Globus pallidus (tissue), 1 donor: Measurements from ENCODE around the gene LTA.
"Not testable (repeated sequence)": the region's sequence is repeated elsewhere in the genome, so short reads cannot be mapped to it uniquely, and the experiment has no call there.

Source experiments
- DNase-seq: peaks from one replicate; pipeline ENCODE4 v3.0.0-alpha.2; 2015; ENCODE audit warnings: low spot score

Gene LTA

GRCh38 chr6:31586599-31587281 lies 14.7 kb downstream of the LTA start:
- DNase-seq: peak; percentile 45

DNA sequence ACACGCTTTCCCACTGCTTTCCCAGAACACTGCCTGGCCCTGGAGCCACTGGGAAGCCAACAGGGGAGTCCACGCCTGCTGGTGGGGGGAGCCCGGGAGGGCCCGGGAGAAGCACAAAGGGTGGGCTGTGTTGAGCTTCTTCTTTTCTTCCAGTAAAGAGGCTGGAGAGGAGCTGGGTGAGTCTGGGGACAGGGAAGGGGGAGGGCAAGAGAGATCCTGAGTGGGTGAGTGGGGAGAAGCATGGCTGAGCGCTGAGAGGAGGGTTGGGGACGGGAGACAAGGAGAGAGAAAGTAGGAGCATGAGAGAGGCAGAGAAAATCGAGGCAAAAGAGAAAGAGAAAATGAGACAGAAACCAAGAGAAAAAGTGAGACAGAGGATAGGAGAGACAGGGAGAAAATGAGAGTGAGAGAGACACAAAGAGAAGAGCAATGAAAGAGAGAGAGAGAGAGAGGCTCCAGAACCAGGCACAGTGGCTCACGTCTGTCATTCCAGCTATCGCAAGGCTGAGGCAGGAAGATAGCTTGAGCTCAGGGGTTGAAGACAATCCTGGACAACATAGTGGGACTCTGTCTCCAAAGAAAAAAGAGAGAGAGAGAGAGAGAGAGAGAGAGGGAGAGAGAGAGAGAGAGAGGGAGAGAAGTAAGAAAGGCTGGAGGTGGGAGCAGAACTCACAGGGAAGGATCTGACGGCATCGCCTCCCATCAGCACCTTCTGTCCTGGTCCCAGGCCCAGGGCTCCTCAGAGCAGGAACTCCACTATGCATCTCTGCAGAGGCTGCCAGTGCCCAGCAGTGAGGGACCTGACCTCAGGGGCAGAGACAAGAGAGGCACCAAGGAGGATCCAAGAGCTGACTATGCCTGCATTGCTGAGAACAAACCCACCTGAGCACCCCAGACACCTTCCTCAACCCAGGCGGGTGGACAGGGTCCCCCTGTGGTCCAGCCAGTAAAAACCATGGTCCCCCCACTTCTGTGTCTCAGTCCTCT lies 16.0 kb downstream of the LTA start:
- DNase-seq: no peak

- DNase-seq: no peak
Observed at GRCh38 chr6:31588871-31589650, 17.0 kb downstream of the LTA start.

DNA sequence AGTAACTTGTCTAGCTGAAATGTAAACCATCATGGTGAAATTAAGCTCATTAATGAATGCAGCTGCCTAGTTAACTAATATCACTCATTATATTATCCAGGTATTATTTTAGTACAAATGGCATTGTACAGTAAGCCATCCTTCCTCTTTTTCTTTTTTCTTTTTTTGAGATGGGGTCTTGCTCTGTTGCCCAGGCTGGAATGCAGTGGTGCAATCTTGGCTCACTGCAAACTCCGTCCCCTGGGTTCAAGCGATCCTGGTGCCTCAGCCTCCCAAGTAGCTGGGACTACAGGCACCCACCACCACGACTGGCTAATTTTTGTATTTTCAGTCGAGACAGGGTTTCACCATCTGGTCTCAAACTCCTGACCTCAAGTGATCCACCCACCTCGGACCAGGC lies 18.6 kb downstream of the LTA start:
- DNase-seq: not testable (repeated sequence)

DNA sequence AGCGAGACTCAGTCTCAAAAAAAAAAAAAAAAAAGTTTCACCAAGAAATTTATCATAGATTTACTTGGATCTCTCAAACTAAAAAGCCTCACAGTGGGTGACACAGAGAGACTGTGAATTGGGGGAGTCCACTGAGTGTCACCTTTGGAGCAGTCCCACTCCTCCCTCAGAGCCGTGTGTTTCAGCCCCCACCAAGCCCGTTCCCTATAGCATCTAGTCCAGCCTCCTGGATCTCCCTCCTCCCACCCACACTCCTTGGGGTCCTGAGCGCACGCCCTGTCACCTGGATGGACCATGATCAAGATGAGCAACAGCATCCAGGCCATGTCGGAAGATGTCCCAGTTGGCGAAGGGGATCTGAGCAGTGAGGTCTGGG lies 20.3 kb downstream of the LTA start:
- no peak for DNase-seq

GRCh38 chr6:31597006-31597405 lies 24.9 kb downstream of the LTA start:
- DNase-seq: no peak

DNA sequence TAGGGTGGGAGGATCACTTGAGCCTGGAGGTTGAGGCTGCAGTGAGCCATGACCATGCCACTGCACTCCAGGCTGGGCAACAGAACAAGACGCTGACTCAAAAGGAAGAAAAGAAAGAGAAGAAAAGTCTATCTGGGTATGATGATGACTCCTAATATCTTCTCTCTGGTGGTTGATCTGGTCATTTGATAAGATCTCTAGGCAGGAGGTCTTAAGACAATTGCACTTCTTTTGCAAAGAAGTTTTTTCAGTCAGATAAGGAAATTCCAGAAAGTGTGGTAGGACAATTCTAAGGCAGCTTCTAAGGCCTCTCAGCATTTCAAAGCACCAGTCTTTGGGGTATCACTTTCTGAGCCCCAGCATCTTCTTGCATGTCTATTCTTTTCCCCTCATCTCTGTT lies 35.2 kb downstream of the LTA start:
- no peak for DNase-seq

GRCh38 chr6:31609519-31610406 lies 37.7 kb downstream of the LTA start:
- no peak for DNase-seq

GRCh38 chr6:31610968-31611367 lies 38.9 kb downstream of the LTA start:
- no peak for DNase-seq

DNA sequence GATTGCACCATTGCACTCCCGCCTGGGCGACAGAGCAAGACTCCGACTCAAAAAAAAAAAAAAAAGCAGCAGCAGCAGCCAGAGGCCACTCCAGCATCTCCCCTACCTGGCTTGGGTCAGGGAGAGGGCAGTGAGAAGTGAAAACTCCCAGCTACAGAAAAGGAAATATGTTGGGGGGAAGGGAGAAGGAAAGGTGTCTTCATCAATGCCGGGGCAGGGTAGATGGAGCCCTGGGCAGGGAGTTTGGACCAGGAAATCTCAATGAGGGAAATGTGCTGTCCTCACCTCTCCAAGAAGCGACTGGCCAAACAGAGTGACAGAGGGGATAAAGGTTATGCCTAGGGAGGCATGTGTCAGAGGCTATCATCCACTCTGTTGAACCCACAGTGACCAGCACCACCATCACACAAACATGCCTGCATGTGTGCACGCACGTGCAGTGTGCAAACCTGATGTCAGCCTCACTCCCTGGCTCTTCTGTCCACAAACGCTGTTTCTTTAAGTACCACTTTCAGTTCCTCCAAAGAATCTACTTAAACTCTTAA lies 42.1 kb downstream of the LTA start:
- peak; percentile 51 for DNase-seq

DNA sequence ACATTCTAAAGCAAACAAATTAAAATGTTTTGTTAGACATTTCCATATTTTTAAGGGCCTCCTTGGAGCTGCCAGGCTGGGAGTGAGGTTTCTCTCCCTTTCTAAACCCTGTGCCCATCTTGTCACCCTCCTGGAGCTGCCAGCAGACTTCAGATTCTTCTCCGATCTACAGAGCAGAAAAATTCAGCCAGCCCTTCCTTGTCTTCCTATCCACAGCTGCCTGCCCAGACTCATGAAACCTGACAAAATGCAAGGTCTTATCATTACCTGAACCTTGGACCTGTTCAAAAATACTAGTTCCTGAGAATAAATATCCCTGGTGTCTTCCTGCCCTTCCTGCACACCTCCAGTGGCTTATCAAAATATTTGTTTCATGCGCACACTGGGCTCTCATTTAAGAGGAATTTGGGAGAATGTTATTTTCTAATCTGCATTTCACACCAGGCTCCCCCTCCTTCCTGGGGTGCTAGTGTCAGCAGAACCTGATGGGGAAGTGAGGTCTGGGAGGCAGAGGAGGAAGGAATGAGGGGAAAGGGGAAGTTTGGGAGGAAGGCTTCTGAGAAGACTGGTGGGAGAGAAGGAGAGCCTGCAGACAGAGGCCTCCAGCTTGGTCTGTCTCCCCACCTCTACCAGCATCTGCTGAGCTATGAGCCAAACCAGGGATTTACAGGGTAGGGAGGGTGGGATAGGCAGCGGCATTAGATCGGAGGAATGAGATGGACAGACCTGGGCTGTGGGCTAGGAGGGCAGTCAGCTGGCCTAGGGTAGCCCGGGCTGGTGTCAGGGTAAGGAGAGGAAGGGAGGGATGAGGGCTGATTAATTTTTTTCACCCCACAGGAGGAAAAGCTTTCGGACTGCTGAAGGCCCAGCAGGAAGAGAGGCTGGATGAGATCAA lies 42.8 kb downstream of the LTA start, which contains the start of gene AIF1:
AIF1 (plus strand) TSS at position 551 of the 895 bp plus-strand sequence; CDS start at position 647, 96 bp downstream.
- peak; percentile 61 for DNase-seq

- DNase-seq: peak; percentile 27
Observed at GRCh38 chr6:31615748-31616147, 43.7 kb downstream of the LTA start.

DNA sequence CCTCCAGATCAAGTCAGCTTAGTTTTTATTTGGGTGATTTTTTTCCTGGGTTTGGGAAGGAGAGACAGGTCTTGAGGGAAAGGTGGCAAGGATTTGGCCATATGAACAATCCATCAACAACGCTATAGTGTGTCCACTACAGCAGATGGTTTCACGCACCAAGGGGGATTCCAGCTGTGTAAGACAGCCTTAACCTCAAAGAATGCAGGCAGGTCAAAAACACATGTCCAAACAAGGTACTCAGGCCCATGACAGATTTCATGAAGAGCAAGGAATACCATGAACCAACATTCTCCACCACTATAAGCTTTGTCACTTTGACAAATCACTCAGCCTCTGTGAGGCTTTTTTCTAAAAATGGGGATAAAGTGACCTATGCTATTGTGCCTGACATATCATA lies 44.9 kb downstream of the LTA start:
- DNase-seq: no peak

DNA sequence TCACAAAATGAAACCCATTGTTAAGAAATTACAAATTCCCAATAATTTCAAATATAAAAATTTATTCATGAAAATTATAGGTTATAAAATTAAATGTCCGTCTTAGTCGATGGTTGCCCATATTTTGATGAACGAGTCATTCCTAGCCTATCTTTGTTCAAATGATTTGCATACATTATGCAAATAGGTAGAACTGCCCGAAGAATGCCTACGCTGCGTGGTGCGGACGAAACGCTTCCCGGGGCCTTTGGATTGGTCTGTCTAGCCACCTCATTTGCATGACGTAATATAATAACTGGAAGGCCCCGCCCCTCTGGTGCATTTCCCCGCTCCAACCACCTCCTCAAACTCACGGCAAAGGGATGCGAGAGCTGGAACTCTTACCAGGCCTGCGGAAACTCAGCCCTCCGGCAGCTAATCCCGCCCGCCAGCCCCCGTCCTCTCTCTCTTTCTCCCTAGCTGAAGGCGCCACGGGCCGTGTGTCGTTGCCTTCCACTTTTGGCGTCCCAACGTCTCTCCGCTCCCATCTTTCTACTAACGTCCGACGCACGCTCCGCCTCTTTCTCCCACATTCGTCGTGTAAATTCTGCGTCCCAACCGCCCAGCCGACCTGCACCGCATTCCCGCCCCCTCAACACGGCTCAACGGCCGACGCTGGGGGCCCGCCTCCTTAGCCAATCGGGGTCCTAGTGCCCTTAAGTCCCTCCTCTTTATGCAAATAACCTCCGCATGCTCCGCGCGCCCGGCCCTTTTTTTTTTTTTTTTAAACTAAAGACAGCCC lies 47.9 kb downstream of the LTA start:
- peak; percentile 99 for DNase-seq

GRCh38 chr6:31620586-31621319 lies 48.7 kb downstream of the LTA start, which contains the start of gene PRRC2A:
PRRC2A (plus strand) TSS chr6:31620715; CDS start chr6:31622790, 2,075 bp downstream.
- DNase-seq: peak; percentile 71

- no peak for DNase-seq
Observed at GRCh38 chr6:31621320-31621939, 49.3 kb downstream of the LTA start.

- DNase-seq: no peak
Observed at GRCh38 chr6:31621991-31622390, 49.9 kb downstream of the LTA start.

DNA sequence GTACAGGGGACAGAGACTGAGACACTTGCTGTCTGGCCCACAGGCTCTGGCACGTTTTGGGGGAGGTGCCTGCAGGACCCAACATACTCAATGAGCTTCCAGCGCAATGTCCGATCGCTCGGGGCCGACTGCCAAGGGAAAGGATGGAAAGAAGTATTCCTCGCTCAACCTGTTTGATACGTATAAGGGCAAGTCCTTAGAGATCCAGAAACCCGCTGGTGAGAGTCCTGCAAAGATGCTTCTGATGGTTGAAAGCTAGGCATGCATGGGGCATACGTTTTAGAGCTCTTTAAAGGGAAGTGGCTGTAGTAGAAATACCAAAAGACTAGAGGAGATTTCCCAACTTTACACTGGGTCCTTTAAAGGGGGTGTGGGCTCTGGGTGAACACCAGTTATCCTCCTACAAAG lies 50.6 kb downstream of the LTA start:
- DNase-seq: no peak
